GM19397 (cell line): Measurements from ENCODE around the gene ULBP1.
A peak's percentile ranks its signal among the peaks of the same experiment; 100 is the strongest.
"Not testable (repeated sequence)": the region's sequence is repeated elsewhere in the genome, so short reads cannot be mapped to it uniquely, and the experiment has no call there.

Source experiments
- ATAC-seq: cut with Tn5 transposase; IDR thresholded peaks from one replicate; pipeline ENCODE4 v1.9.1; 2021; ENCODE audit warnings: mild to moderate bottlenecking, moderate library complexity; ENCODE audit not compliant: unreplicated experiment

Gene ULBP1

GRCh38 chr6:149933036-149933435, 30.7 kb upstream of the ULBP1 start:
- no peak for ATAC-seq

DNA sequence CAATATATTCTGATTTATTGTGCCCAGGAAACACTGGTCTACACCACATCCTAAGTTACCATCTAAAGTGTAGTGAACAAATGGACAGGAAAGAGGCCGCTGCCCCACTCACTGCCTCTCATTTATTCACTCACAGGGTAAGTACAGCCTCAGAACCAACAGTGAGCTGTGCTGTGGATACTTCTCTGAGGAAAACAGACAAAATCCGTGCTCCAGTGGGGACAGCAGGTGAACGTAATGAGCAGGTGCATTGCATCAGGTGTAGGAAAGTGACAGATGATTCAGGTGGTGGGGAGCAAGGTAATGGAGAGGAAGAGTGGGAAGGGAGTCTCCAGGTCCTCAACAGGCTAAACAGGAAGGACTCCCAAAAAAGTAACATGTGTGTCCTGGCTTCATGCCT, 30.3 kb upstream of the ULBP1 start:
- no peak for ATAC-seq

- no peak for ATAC-seq
These were observed 29.2 kb upstream of the ULBP1 start for GRCh38 chr6:149934249-149935156.

- ATAC-seq = no peak
These were observed 28.5 kb upstream of the ULBP1 start for GRCh38 chr6:149935246-149935645.

DNA sequence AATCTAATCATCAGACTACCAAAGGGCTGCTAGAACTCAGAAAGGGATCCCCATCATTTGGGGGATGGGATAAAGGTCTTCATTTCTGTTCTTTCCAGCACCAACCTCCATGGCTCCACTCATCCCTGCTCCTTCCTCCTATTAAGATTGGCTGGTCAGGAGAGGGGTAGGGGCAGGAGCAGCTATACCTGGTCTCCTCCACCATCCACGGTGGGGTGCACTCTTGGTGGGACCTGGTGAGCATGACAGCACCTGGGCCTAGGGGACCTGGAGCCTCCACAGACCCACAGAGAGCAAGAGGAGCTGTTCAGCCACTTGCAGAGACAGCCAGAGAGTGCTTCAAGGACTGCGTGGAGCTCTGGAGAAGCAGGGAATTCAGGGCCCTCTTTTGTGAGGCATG, 28.1 kb upstream of the ULBP1 start:
- no peak for ATAC-seq

DNA sequence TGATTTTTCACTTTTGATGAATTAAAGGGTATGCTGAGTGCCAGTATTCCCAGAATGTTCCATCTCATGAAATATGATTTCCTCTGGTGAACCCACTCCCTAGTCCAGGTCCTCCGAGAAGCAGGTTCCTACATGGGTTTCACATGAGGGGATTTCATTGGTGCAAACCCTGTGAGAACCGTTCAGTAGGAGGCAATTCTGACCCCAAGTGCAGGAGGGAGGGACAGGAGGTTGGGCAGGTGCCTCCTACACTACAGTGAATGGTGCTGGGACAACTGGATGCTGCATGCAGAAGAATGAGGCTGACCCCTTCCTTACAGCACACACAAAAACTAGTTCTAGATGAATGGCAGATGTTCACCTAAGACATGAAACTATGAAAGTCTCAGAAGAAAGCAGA, 27.0 kb upstream of the ULBP1 start:
- no peak for ATAC-seq

- ATAC-seq = not testable (repeated sequence)
These were observed 25.7 kb upstream of the ULBP1 start for GRCh38 chr6:149938013-149938570.

GRCh38 chr6:149938571-149939355, 25.0 kb upstream of the ULBP1 start:
- peak; percentile 82 for ATAC-seq

- no peak for ATAC-seq
These were observed 24.4 kb upstream of the ULBP1 start for GRCh38 chr6:149939356-149939648.

DNA sequence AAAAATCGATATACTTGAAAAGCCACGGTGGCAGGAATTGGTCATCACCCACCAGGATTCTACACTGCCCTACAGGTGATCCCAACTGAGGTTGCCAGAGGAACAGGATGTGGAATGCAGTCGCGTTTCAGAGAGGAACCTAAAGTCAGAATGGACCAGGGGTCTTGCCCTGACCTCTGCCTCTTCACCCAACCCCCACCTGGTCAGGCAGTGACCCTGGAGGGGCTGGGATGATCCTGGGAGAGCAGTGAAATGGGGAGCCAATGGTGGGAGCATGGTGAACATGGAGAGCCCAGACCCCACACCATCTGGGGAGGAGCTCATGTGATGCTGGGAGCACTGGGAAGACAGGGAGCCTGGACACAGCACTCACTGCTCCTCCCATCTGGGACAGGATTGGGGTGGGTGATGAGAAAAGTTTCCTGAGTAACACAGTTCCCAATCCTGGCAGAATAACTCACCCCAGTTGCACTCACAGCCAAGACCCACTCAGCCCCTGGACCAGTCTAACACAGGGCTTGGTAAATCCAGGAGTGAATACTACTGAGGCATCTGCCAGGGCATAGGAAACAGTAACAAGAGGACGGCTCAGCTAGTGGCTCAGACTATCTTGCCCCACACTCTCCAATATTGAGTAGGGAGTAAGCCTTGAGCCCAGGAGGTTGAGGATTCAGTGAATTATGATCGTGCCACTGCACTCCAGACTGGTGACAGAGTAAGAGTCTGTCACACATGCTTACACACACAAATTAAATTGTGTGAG, 23.7 kb upstream of the ULBP1 start:
- no peak for ATAC-seq

GRCh38 chr6:149940672-149940982, 23.1 kb upstream of the ULBP1 start:
- ATAC-seq = no peak

- no peak for ATAC-seq
These were observed 21.9 kb upstream of the ULBP1 start, which contains the start of gene ULBP2 for GRCh38 chr6:149941583-149942460. ULBP2 (plus strand) TSS chr6:149942014; CDS start chr6:149942073, 59 bp downstream.

DNA sequence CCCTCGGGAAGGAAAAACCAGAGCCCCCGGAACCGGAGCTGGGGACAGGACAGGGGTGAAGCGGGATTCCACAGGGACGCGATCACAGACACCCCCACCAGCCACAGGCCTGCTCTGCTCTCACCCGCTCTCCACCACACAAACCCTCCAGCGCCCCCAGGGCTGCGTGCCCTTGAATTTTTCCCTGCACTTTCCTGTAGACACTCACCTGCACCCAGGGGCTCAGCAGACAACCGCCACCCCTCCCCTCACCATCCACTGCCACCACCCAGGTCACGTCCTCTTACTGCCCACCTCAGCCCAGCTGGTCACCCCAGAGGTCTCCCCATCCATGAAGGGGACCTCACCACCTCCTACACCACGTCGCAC, 21.3 kb upstream of the ULBP1 start:
- ATAC-seq = no peak

DNA sequence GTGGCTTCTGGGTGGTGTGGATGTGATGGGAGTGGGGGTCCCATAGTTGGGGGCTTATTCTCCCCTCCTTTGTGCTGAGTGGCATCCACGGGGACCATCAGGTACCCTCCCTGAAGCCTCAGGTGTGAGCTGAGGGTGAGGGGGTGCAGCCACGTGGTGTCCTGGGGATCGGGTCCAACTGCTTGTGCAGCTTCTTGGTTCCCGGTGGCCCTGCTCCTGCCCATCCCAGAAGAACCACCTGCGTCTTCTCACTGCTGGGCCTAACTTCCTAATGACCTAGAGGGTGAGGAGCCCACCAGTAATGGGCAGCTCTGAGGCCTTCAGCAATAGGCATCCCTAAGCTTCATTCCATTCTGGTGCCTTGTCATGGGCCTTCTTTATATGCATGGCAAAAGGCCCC, 20.4 kb upstream of the ULBP1 start:
- ATAC-seq = not testable (repeated sequence)

GRCh38 chr6:149945276-149945675, 18.5 kb upstream of the ULBP1 start:
- ATAC-seq = not testable (repeated sequence)

- ATAC-seq = not testable (repeated sequence)
These were observed 17.1 kb upstream of the ULBP1 start for GRCh38 chr6:149946631-149947030.

DNA sequence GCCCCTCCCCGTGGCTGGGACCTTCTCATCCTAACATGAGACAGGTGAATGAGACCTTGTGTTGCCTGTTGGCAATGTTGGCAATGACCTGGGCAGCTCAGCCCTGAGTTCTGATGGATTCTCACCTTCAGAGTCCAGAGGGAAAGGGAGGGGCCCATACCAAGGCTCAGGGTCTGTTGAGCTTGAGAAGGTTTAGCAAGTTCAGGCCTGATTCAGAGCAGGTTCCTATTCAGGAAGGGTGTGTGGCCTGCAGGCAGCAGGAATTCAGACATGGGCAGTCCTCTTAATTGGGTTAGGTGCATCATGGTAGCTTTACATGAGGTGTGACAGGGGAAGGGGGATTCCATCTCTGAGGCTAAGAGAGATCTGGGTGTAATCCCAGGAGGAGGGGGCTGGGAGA, 16.2 kb upstream of the ULBP1 start:
- not testable (repeated sequence) for ATAC-seq

GRCh38 chr6:149948011-149948410, 15.7 kb upstream of the ULBP1 start:
- ATAC-seq = no peak

DNA sequence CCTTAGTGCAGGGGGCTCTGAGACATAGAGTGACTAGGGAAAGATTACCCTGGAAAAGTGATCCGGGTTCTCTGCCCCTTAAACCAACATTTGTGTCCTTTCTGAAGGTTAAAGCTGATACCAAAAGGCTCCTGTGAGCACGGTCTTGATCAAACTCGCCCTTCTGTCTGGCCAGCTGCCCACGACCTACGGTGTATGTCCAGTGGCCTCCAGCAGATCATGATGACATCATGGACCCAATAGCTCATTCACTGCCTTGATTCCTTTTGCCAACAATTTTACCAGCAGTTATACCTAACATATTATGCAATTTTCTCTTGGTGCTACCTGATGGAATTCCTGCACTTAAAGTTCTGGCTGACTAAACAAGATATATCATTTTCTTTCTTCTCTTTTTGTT, 15.1 kb upstream of the ULBP1 start:
- ATAC-seq = no peak

- no peak for ATAC-seq
These were observed 13.3 kb upstream of the ULBP1 start for GRCh38 chr6:149950423-149950822.
